K562 (cell line): ENCODE results near the gene TREM2. TPM values are rescaled to one million over a fixed set of nuclear protein-coding genes. Genes with fewer than 3 reads are reported as not detected.
A peak's percentile ranks its signal among the peaks of the same experiment; 100 is the strongest.
"Not testable (repeated sequence)": the region's sequence is repeated elsewhere in the genome, so short reads cannot be mapped to it uniquely, and the experiment has no call there.

ENCODE experiments used
- ATAC-seq: fragments of 200-7000 bp; cut with Tn5 transposase; 3 replicates; pipeline ENCODE4 v1.9.1; 2020; ENCODE audit warnings: moderate library complexity
- BruUV-seq: library from RNA; stranded (reverse); fragments of 400-500 nt; replicated peaks from 2 replicates; lab custom pipeline; 2021; lab: Mats Ljungman, UMichigan
- CTCF ChIA-PET: fragments of 300-600 bp; formaldehyde crosslinking; extraction: SDS; loops from one replicate; lab custom pipeline; 2021; ENCODE audit warnings: low intra/inter-chr PET ratio; lab: Yijun Ruan, JAX
- POLR2A ChIA-PET: fragments of 300-600, 350-650 bp; sonication (Branson Sonifier 250); formaldehyde crosslinking; extraction: SDS; loops from one replicate; lab custom pipeline; 2021; ENCODE audit warnings: antibody characterized with exemption, inconsistent platforms; lab: Yijun Ruan, JAX
- DNase-seq, 4 experiments: peaks; one replicate each; pipeline versions ENCODE4 v3.0.0 to v3.0.0-alpha.2; 2011 to 2018; ENCODE audit warnings: low spot score in 3 of 4, mixed read lengths in 3 of 4; ENCODE audit errors: extremely low read depth in 1 of 4
- FAIRE-seq: peaks from 2 replicates; lab custom pipeline; 2011; peaks lifted over from hg19 to GRCh38; lab: Jason Lieb, UNC
- H2AFZ ChIP-seq: 2 replicates; pipeline ENCODE4 v1.6.0; 2011; ENCODE audit warnings: low read depth, low read length, control low read depth, inconsistent platforms
- H3K27ac ChIP-seq: fragments of 200-600 bp; 3 replicates; pipeline ENCODE4 v1.8.0; 2011; ENCODE audit warnings: low read depth, mild to moderate bottlenecking, control low read depth, inconsistent platforms, low read length, moderate library complexity, mixed read lengths; ENCODE audit errors: extremely low read depth
- H3K27me3 ChIP-seq, 2 experiments: fragments of 300-600 bp in 1 of 2; 2 replicates in 1 of 2; 3 replicates in 1 of 2; pipeline versions ENCODE4 v1.6.0 to v1.8.0; 2011; ENCODE audit warnings: inconsistent platforms in 2 of 2, low read length in 2 of 2, mild to moderate bottlenecking in 1 of 2, mixed read lengths in 1 of 2, moderate library complexity in 1 of 2; ENCODE audit not compliant: control insufficient read depth in 2 of 2, insufficient read depth in 2 of 2
- H3K36me3 ChIP-seq: fragments of 300-600 bp; 3 replicates; pipeline ENCODE4 v1.8.0; 2011; ENCODE audit warnings: mild to moderate bottlenecking, low read length, inconsistent platforms; ENCODE audit not compliant: control insufficient read depth, insufficient read depth
- H3K4me1 ChIP-seq, 2 experiments: fragments of 200-600 bp in 1 of 2; replicated peaks in 1 of 2; 2 replicates in 1 of 2; 3 replicates in 1 of 2; pipeline versions ENCODE4 v1.5.1 to v1.8.0; 2011; ENCODE audit warnings: inconsistent platforms in 2 of 2, low read length in 2 of 2, mild to moderate bottlenecking in 1 of 2, mixed read lengths in 1 of 2, moderate library complexity in 1 of 2; ENCODE audit not compliant: control insufficient read depth in 2 of 2, insufficient read depth in 2 of 2
- H3K4me2 ChIP-seq: 2 replicates; pipeline ENCODE4 v1.6.1; 2011; ENCODE audit warnings: low read length, control low read depth, inconsistent platforms, mixed read lengths; ENCODE audit not compliant: insufficient read depth
- H3K4me3 ChIP-seq: fragments of 200-600 bp; sonication (generic), shearing (Covaris generic); 2 replicates; pipeline ENCODE4 v1.5.1; 2016; ENCODE audit warnings: control low read depth, inconsistent platforms
- H3K79me2 ChIP-seq: fragments of 200-600 bp; 3 replicates; pipeline ENCODE4 v1.8.0; 2011; ENCODE audit warnings: low read length, inconsistent platforms; ENCODE audit not compliant: control insufficient read depth, insufficient read depth
- H3K9ac ChIP-seq, 2 experiments: 2 replicates each; pipeline versions ENCODE4 v1.6.0 to v1.6.1; 2011; ENCODE audit warnings: low read depth in 2 of 2, low read length in 2 of 2, control low read depth in 1 of 2, inconsistent platforms in 1 of 2, mild to moderate bottlenecking in 1 of 2, mixed read lengths in 1 of 2; ENCODE audit not compliant: insufficient read depth in 1 of 2
- H3K9me1 ChIP-seq: one replicate; pipeline ENCODE4 v1.6.0; 2011; ENCODE audit warnings: inconsistent platforms, mild to moderate bottlenecking, low read length, moderate library complexity; ENCODE audit not compliant: control insufficient read depth, insufficient read depth
- H3K9me3 ChIP-seq: replicated peaks from 2 replicates; pipeline ENCODE4 v1.5.1; 2011; ENCODE audit warnings: low read depth, low read length, inconsistent platforms; ENCODE audit not compliant: control insufficient read depth, insufficient read depth
- H4K20me1 ChIP-seq: replicated peaks from 2 replicates; pipeline ENCODE4 v1.6.1; 2011; ENCODE audit warnings: low read length, inconsistent platforms, mixed read lengths; ENCODE audit not compliant: control insufficient read depth, insufficient read depth
- RFX1 ChIP-seq: fragments of 450-650 bp; IDR thresholded peaks from 2 replicates; pipeline ENCODE4 v1.6.1; 2016; ENCODE audit warnings: mild to moderate bottlenecking, moderate library complexity
- SRF ChIP-seq, 2 experiments: fragments of 250-450, 450-650 bp in 1 of 2; sonication (Bioruptor Pico) in 1 of 2; sonication (generic) in 1 of 2; formaldehyde crosslinking; IDR thresholded peaks; 2 replicates each; pipeline versions ENCODE4 v1.5.0 to v1.5.1; 2020 to 2022; ENCODE audit warnings: mild to moderate bottlenecking in 1 of 2, missing genetic modification reagents in 1 of 2
- THRAP3 ChIP-seq: fragments of 450-650 bp; IDR thresholded peaks from 2 replicates; pipeline ENCODE4 v1.6.1; 2016; ENCODE audit warnings: mild to moderate bottlenecking, inconsistent platforms, borderline replicate concordance
- ZFP36 ChIP-seq: fragments of 150-350 bp; IDR thresholded peaks from 2 replicates; pipeline ENCODE4 v1.6.1; 2018; ENCODE audit warnings: low read length, low read depth; ENCODE audit not compliant: partially characterized antibody
- ZNF436 ChIP-seq: fragments of 250-450, 450-650 bp; sonication (Bioruptor Pico); formaldehyde crosslinking; IDR thresholded peaks from 2 replicates; pipeline ENCODE4 v1.7.0; 2020; ENCODE audit warnings: mild to moderate bottlenecking
- ZNF507 ChIP-seq: conservative IDR thresholded peaks from 2 replicates; pipeline ENCODE4 v1.6.1; 2017; ENCODE audit warnings: missing genetic modification characterization, missing compliant biosample characterization
- WGBS: fragments of 100-300 bp; shearing (Covaris generic); methylation state at CpG from one replicate; pipeline ENCODE4 v1.1.6; 2016; ENCODE audit warnings: low coverage, mixed read lengths; ENCODE audit not compliant: insufficient coverage; ENCODE audit errors: missing lambda C conversion rate; 5-methylcytosine and 5-hydroxymethylcytosine counted together
- in situ Hi-C: fragments of 300-500 bp; cut with MboI; formaldehyde crosslinking; loops from 4 replicates; pipeline ENCODE4 v1.15.0; 2018; ENCODE audit warnings: inconsistent platforms, mixed read lengths
- intact Hi-C: fragments of 100-400 bp; cut with micrococcal nuclease; formaldehyde crosslinking; loops from 2 replicates; pipeline ENCODE4 v1.14.2; 2022
- polyA plus RNA-seq, 8 experiments: library from polyadenylated mRNA; depleted of rRNA in 4 of 8; stranded (reverse) in 5 of 8; unstranded in 3 of 8; fragments of >200 nt; fragmentation: Nextera tagmentation in 2 of 8; fragmentation: Illumina TruSeq in 1 of 8; extraction: Ambion mirVana in 2 of 8; extraction: Trizol in 1 of 8; gene quantifications; 2 replicates each; pipeline versions ENCODE4 v1.2.1 to v1.2.3, GENCODE V29; 2011 to 2014; ENCODE audit warnings: inconsistent platforms in 1 of 8, missing spikeins in 1 of 8
- total RNA-seq, 7 experiments: library from RNA; depleted of rRNA in 6 of 7; stranded (reverse); fragments of >200 nt in 6 of 7; fragmentation: Illumina TruSeq in 2 of 7; extraction: Trizol in 2 of 7; gene quantifications; 2 replicates each; pipeline versions ENCODE4 v1.2.1 to v1.2.3, GENCODE V29; 2011 to 2021; ENCODE audit warnings: low replicate concordance in 1 of 7

TREM2 gene
- total and polyA plus RNA-seq, 9 of the 15 experiments (the other 6 are each of a cell fraction or from before 2014, with no cell fraction given) = not detected

GRCh38 chr6:41189046-41189445 is 26.1 kb upstream of the TREM2 start:
- FAIRE-seq, H3K9me3 ChIP-seq, BruUV-seq, H4K20me1 ChIP-seq, ATAC-seq, H3K9ac ChIP-seq, H3K79me2 ChIP-seq, DNase-seq: not testable (repeated sequence)
- H3K27me3 ChIP-seq = peaks cover 0 to 23% of the 10 kb centered on the region in 2 experiments; a peak in 4 of 5 replicates
- TF ChIP-seq SRF (CRISPR knock-in tag; IDR thresholded peaks at IDR 0.05) (peak; percentile 15 to 88; a peak in 1 of 4 replicates), RFX1 (peak; percentile 58; the same call in 1 of the 2 replicates), ZNF507 (tag) (peak; percentile 70)
- TF ChIP-seq, all 486 proteins: peak for 3; not testable (repeated sequence) for 483
- in situ Hi-C loops, H3K4me1 ChIP-seq, H3K4me2 ChIP-seq, H2AFZ ChIP-seq, H3K9me1 ChIP-seq, H3K36me3 ChIP-seq, H3K4me3 ChIP-seq, CTCF ChIA-PET, H3K27ac ChIP-seq, intact Hi-C loops: not testable (repeated sequence)
- POLR2A ChIA-PET = interaction anchor here (0.7 to 1.5 kb wide), 2 partner anchors 9 to 13 kb away, joined by 3 to 5 read pairs; no protein-coding TSS in a partner anchor

- FAIRE-seq = no peak
- Histone ChIP-seq H3K9me1 (no peaks in the 10 kb centered on the region), H3K27ac (no peak overlapping the region), H3K36me3 (no peaks in the 10 kb centered on the region), H3K9ac (no peak overlapping the region), H3K27me3 (peaks cover 0 to 23% of the 10 kb centered on the region in 2 experiments; a peak in 4 of 5 replicates), H3K4me3 (no peak overlapping the region), H3K4me1 (no peaks in the 10 kb centered on the region), H3K4me2 (no peak overlapping the region), H4K20me1 (no peaks in the 10 kb centered on the region), H3K79me2 (no peaks in the 10 kb centered on the region), H3K9me3 (no peaks in the 10 kb centered on the region), H2AFZ (no peak overlapping the region)
- TF ChIP-seq ZFP36 = peak; percentile 59
- TF ChIP-seq ZNF436 (CRISPR knock-in tag) = peak; percentile 67; the same call in 1 of the 2 replicates
- no peak for TF ChIP-seq THRAP3
- ATAC-seq = no peak
- no peak for DNase-seq
- 4% methylated on average over 8 of the region's 8 CpGs for WGBS
- intact Hi-C loops = no loop called here
- in situ Hi-C loops = no loop called here
- ChIA-PET CTCF (no interaction called here), POLR2A (interaction anchor here (0.6 to 1.5 kb wide), 2 partner anchors 12 to 498 kb away, joined by 3 to 5 read pairs; no protein-coding TSS in a partner anchor)
- BruUV-seq = no TSS peak
These were observed 25.3 kb upstream of the TREM2 start for GRCh38 chr6:41187924-41188886.
